BJ (cell line): ENCODE measurements around the gene DYRK1A. TPM values are rescaled to one million over a fixed set of nuclear protein-coding genes. Genes with fewer than 3 reads are reported as not detected.

Experiments
- CTCF ChIA-PET: fragments of 350-600 bp; formaldehyde crosslinking; extraction: SDS; loops from one replicate; lab custom pipeline; 2021; ENCODE audit warnings: antibody characterized with exemption, inconsistent platforms; lab: Yijun Ruan, JAX
- POLR2A ChIA-PET: fragments of 300-600 bp; sonication (Branson Sonifier 250); formaldehyde crosslinking; extraction: SDS; loops from one replicate; lab custom pipeline; 2021; ENCODE audit warnings: antibody characterized with exemption; lab: Charles Lee
- DNase-seq: peaks from one replicate; pipeline ENCODE4 v3.0.0-alpha.2; 2011; ENCODE audit warnings: low read depth
- H3K27me3 ChIP-seq: 2 replicates; pipeline ENCODE4 v1.6.0; 2011; ENCODE audit warnings: low read length; ENCODE audit not compliant: control insufficient read depth, insufficient read depth
- H3K36me3 ChIP-seq: 2 replicates; pipeline ENCODE4 v1.5.1; 2011; ENCODE audit warnings: low read length; ENCODE audit not compliant: control insufficient read depth, insufficient read depth
- H3K4me3 ChIP-seq: 2 replicates; pipeline ENCODE4 v1.5.1; 2011; ENCODE audit warnings: low read depth, mild to moderate bottlenecking, control low read depth, low read length
- polyA plus RNA-seq: library from polyadenylated mRNA; depleted of rRNA; stranded (reverse); fragments of >200 nt; gene quantifications from 2 replicates; pipeline ENCODE4 v1.2.3, GENCODE V29; 2011
- TF ChIP-seq, protein P1 (sequence below): IDR thresholded peaks from 2 replicates; pipeline ENCODE4 v1.5.1; 2011; ENCODE audit warnings: low read depth, mild to moderate bottlenecking, control low read depth, inconsistent platforms, low read length, moderate library complexity; ENCODE audit not compliant: insufficient read depth

The DYRK1A gene
- polyA plus RNA-seq, 1 experiment, result 55.9 TPM

DNA sequence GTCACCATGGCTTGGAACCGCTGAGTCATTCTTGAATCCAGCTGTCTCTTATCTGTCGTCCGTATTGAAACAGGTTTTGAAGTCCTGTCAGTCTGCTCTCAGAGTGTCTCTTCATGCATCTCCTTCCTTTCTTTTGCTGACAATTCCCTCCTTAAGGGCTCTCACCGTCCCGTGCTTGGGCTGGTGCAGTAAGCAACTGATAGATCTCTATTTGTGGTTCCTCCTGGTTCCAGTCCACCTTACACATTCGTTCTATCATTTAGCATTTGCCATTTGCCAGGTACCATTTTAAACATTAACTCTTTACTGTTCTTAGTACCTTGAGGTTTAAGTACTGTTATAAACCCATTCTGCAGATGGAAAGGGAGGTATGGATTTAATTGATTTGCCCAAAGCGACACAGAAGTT lies 88.9 kb downstream of the DYRK1A start:
- ChIA-PET POLR2A (no interaction called here), CTCF (no interaction called here)
- TF ChIP-seq, protein P1, sequence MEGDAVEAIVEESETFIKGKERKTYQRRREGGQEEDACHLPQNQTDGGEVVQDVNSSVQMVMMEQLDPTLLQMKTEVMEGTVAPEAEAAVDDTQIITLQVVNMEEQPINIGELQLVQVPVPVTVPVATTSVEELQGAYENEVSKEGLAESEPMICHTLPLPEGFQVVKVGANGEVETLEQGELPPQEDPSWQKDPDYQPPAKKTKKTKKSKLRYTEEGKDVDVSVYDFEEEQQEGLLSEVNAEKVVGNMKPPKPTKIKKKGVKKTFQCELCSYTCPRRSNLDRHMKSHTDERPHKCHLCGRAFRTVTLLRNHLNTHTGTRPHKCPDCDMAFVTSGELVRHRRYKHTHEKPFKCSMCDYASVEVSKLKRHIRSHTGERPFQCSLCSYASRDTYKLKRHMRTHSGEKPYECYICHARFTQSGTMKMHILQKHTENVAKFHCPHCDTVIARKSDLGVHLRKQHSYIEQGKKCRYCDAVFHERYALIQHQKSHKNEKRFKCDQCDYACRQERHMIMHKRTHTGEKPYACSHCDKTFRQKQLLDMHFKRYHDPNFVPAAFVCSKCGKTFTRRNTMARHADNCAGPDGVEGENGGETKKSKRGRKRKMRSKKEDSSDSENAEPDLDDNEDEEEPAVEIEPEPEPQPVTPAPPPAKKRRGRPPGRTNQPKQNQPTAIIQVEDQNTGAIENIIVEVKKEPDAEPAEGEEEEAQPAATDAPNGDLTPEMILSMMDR, result no peak
- Histone ChIP-seq H3K27me3 (no peaks in the 10 kb centered on the region), H3K4me3 (no peak overlapping the region), H3K36me3 (no peaks in the 10 kb centered on the region)
- no peak for DNase-seq

DNA sequence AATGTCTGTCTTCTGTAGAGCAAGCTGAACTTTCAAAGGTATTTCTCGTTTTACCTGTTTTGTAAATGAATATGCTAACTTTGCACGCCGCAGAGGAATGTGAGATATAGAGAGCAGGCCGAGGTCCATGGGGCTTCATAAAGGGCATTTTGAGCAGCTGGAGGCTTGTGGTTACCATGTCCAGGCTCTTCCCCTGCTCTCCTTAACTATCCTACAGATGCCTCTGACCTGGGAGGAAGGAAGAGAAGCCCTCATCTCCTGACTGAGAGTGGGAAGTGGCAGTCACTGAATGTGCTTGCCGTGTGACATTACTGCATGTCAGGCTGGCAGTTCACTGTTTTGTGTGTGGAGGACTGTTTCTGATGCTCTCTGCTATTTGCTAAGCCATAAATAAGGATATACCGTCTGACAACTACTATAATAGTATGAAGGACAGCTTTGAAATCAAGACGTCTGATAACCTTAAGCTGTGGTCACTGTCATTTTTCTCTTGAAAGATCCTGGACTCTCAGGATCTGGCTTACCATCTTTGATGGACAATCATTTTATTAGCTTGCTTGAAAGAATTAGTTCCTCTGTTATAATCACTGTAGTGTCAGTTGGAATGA lies 92.2 kb downstream of the DYRK1A start:
- POLR2A ChIA-PET, result no interaction called here
- TF ChIP-seq, protein P1, result no peak
- no peaks in the 10 kb centered on the region for H3K27me3 ChIP-seq
- H3K36me3 ChIP-seq, result no peaks in the 10 kb centered on the region
- CTCF ChIA-PET, result interaction anchor here (0.6 to 1.2 kb wide), 3 partner anchors 12 to 76 kb away, joined by 3 to 5 read pairs (median 3); no protein-coding TSS in a partner anchor
- DNase-seq, result no peak
- no peak overlapping the region for H3K4me3 ChIP-seq

DNA sequence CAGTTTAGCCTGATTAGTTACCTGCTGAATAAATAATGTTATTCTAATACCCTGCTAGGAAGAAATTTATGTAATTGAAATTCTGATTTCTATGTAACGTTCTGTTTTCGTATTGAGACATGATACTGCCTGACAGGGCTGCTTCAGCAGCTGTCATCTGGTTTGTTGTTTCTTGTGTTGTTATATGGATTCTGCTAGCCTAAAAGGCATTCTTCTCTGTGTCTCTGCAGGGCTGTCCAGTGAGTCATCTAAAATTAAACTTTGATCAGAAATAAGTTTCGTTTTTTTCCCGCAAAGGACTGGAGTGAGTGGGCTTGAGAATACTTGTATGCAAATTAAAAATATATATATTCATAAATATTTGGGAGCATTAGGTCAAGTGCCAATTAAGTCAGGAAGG lies 93.0 kb downstream of the DYRK1A start:
- CTCF ChIA-PET, result interaction anchor here (1.2 kb wide), 1 partner anchor 13 kb away, joined by 3 read pairs; no protein-coding TSS in a partner anchor
- TF ChIP-seq, protein P1, result no peak
- Histone ChIP-seq H3K27me3 (no peaks in the 10 kb centered on the region), H3K4me3 (no peak overlapping the region), H3K36me3 (no peaks in the 10 kb centered on the region)
- no peak for DNase-seq
- POLR2A ChIA-PET, result no interaction called here

DNA sequence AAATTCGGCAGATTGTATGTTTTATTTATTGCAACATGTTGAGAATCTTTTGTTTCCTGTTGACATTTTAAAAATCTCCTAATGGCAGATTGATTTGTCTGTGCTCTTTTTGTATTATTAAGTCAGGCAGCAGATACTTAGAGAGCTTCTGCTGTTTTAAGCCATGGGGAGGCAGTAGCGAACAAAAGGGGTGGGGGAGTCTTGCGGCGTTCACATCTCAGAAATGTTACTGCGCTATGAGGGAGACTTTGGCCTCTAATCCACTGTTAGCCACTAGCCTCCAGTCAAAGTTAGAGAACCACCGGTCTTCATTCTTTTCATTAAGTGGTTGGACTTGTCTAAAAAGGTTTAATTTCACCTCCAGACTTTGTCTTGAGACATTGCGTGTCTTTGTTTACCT lies 93.6 kb downstream of the DYRK1A start:
- H3K4me3 ChIP-seq, result no peak overlapping the region
- H3K27me3 ChIP-seq, result no peaks in the 10 kb centered on the region
- no peaks in the 10 kb centered on the region for H3K36me3 ChIP-seq
- POLR2A ChIA-PET, result no interaction called here
- TF ChIP-seq, protein P1, result 0 out of 2 replicates have a peak, but pooled peaks have one; percentile 16
- CTCF ChIA-PET, result interaction anchor here (1.2 kb wide), 1 partner anchor 14 kb away, joined by 3 read pairs; no protein-coding TSS in a partner anchor
- no peak for DNase-seq

DNA sequence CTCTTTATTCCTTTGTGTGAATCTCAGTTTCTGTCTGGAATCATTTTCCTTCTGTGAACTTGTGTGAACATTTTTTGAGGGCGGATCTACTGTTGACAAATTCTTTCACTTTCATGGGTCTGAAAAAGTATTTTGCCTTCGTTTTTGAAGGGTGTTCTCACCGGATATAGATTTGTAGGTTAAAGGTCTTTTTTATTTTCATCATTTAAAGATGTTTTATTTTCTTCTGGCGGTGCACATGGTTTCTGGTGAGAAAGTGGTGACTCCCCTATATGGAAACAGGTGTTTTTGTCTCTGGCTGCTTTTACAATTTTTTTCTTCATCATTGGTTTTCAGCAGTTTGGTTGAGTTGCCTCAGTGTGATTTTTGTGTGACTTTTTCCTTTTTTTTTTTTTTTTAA lies 94.9 kb downstream of the DYRK1A start:
- TF ChIP-seq, protein P1, result no peak
- no peak for DNase-seq
- Histone ChIP-seq H3K36me3 (no peaks in the 10 kb centered on the region), H3K4me3 (no peak overlapping the region), H3K27me3 (no peaks in the 10 kb centered on the region)
- CTCF ChIA-PET, result no interaction called here
- POLR2A ChIA-PET, result no interaction called here
